ENCODE measurements around the gene CD247.

DNA sequence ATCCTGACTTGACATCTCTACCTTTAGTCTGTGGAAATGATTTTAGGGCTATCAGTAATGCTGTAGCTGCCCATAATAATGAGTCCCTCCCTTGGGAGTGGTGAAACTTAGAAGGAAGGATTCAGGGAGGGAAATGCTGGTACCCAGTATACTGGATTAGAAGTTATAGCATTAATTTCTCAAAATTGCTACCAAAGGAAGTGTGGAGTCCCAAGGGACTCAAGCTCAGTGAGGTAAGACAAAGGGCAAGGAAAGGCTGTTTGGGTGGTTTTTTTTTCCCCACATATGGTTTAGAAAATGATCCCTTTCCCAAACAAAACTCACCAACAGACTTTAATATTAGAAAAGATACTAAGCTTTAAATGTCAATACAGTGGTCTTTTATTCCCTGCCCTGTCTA lies 99.9 kb downstream of the CD247 start:
- TF ChIP-seq POLR2A (IDR thresholded peaks at IDR 0.05) (no peak), POLR2AphosphoS5 (IDR thresholded peaks at IDR 0.05) (no peak)
- TF ChIP-seq, protein P1, sequence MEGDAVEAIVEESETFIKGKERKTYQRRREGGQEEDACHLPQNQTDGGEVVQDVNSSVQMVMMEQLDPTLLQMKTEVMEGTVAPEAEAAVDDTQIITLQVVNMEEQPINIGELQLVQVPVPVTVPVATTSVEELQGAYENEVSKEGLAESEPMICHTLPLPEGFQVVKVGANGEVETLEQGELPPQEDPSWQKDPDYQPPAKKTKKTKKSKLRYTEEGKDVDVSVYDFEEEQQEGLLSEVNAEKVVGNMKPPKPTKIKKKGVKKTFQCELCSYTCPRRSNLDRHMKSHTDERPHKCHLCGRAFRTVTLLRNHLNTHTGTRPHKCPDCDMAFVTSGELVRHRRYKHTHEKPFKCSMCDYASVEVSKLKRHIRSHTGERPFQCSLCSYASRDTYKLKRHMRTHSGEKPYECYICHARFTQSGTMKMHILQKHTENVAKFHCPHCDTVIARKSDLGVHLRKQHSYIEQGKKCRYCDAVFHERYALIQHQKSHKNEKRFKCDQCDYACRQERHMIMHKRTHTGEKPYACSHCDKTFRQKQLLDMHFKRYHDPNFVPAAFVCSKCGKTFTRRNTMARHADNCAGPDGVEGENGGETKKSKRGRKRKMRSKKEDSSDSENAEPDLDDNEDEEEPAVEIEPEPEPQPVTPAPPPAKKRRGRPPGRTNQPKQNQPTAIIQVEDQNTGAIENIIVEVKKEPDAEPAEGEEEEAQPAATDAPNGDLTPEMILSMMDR (IDR thresholded peaks at IDR 0.05 in 8 of 11, conservative IDR thresholded peaks at IDR 0.05 in 3 of 11) = no peak
